Brain microvascular endothelial cell (primary cell): Measurements from ENCODE around the gene PLAAT3.
"Not testable (repeated sequence)": the region's sequence is repeated elsewhere in the genome, so short reads cannot be mapped to it uniquely, and the experiment has no call there.

Source experiments
- DNase-seq: peaks from one replicate; pipeline ENCODE4 v3.0.0-alpha.2; 2020
- H3K27ac ChIP-seq: fragments of 250-450 bp; sonication (Bioruptor Pico); 2 replicates; pipeline ENCODE4 v1.5.1; 2020; ENCODE audit warnings: mild to moderate bottlenecking, moderate library complexity
- H3K27me3 ChIP-seq: fragments of 250-450 bp; sonication (Bioruptor Pico); replicated peaks from 2 replicates; pipeline ENCODE4 v1.5.1; 2020; ENCODE audit warnings: mild to moderate bottlenecking
- H3K36me3 ChIP-seq: fragments of 250-450 bp; sonication (Bioruptor Pico); replicated peaks from 2 replicates; pipeline ENCODE4 v1.5.1; 2020; ENCODE audit warnings: mild to moderate bottlenecking
- H3K4me3 ChIP-seq: 2 replicates; pipeline ENCODE4 v1.5.1; 2011; ENCODE audit warnings: low read depth, mild to moderate bottlenecking, control low read depth, low read length, moderate library complexity
- CTCF ChIP-seq: IDR thresholded peaks from 2 replicates; pipeline ENCODE4 v1.5.1; 2011; ENCODE audit warnings: low read depth, mild to moderate bottlenecking, moderate library complexity, low read length, control low read depth, inconsistent platforms; ENCODE audit errors: missing control alignments
- in situ Hi-C: cut with HindIII; loops from 2 replicates; pipeline ENCODE4 v1.10.0; 2017; ENCODE audit warnings: low sequenced_read_pairs, low pct_ligation_motif_present

The PLAAT3 gene

GRCh38 chr11:63603180-63603518 lies 11.1 kb downstream of the PLAAT3 start:
- H3K27me3 ChIP-seq: no peaks in the 10 kb centered on the region
- peak; percentile 60 for DNase-seq
- no peaks in the 10 kb centered on the region for H3K36me3 ChIP-seq
- in situ Hi-C loops: no loop called here
- H3K4me3 ChIP-seq: no peak overlapping the region
- H3K27ac ChIP-seq: no peak overlapping the region
- TF ChIP-seq CTCF: no peak

- peak; percentile 59 for DNase-seq
- in situ Hi-C loops, H3K4me3 ChIP-seq, H3K36me3 ChIP-seq, H3K27me3 ChIP-seq: not testable (repeated sequence)
- H3K27ac ChIP-seq: peak overlapping the region; percentile 19
Observed at GRCh38 chr11:63602290-63603179, 11.7 kb downstream of the PLAAT3 start.

- no peak overlapping the region for H3K27ac ChIP-seq
- peak; percentile 91 for DNase-seq
- no peaks in the 10 kb centered on the region for H3K36me3 ChIP-seq
- TF ChIP-seq CTCF: no peak
- H3K4me3 ChIP-seq: no peak overlapping the region
- H3K27me3 ChIP-seq: no peaks in the 10 kb centered on the region
- in situ Hi-C loops: no loop called here
Observed at GRCh38 chr11:63599211-63600122, 14.8 kb downstream of the PLAAT3 start.

- no peak for TF ChIP-seq CTCF
- Histone ChIP-seq H3K4me3 (no peak overlapping the region), H3K27me3 (no peaks in the 10 kb centered on the region), H3K36me3 (no peaks in the 10 kb centered on the region), H3K27ac (no peak overlapping the region)
- no peak for DNase-seq
- in situ Hi-C loops: no loop called here
Observed at GRCh38 chr11:63598556-63598955, 15.7 kb downstream of the PLAAT3 start.

- peak; percentile 51 for DNase-seq
- TF ChIP-seq CTCF: no peak
- H3K27ac ChIP-seq: no peak overlapping the region
- no peaks in the 10 kb centered on the region for H3K36me3 ChIP-seq
- H3K4me3 ChIP-seq: no peak overlapping the region
- in situ Hi-C loops: no loop called here
- no peaks in the 10 kb centered on the region for H3K27me3 ChIP-seq
Observed at GRCh38 chr11:63595296-63595695, 18.9 kb downstream of the PLAAT3 start.

GRCh38 chr11:63592975-63593395 lies 21.2 kb downstream of the PLAAT3 start:
- no peaks in the 10 kb centered on the region for H3K27me3 ChIP-seq

More at GRCh38 chr11:63592975-63593395, 21.2 kb downstream of the PLAAT3 start:
- in situ Hi-C loops: no loop called here
- no peak overlapping the region for H3K4me3 ChIP-seq
- no peak overlapping the region for H3K27ac ChIP-seq
- DNase-seq: peak; percentile 47
- H3K36me3 ChIP-seq: no peaks in the 10 kb centered on the region
- TF ChIP-seq CTCF: peak; percentile 91
